H1 (cell line): ENCODE measurements around the gene EFCAB8. TPM values are rescaled to one million over a fixed set of nuclear protein-coding genes. Genes with fewer than 3 reads are reported as not detected.

Experiments
- GABPA ChIP-seq: IDR thresholded peaks from 2 replicates; pipeline ENCODE4 v1.6.1; 2011; ENCODE audit warnings: mild to moderate bottlenecking, low read length, moderate library complexity, borderline replicate concordance; ENCODE audit not compliant: insufficient read depth
- GTF2F1 ChIP-seq: IDR thresholded peaks from 2 replicates; pipeline ENCODE4 v1.6.1; 2012; ENCODE audit warnings: low read depth, low read length, improper control_type of control experiment, borderline replicate concordance
- NANOG ChIP-seq: IDR thresholded peaks from 2 replicates; pipeline ENCODE4 v1.6.1; 2011; ENCODE audit warnings: low read length, low read depth, mild to moderate bottlenecking, inconsistent platforms; ENCODE audit not compliant: insufficient read depth, poor library complexity, severe bottlenecking
- polyA plus RNA-seq, 7 experiments: library from polyadenylated mRNA; depleted of rRNA in 3 of 7; stranded (reverse) in 5 of 7; unstranded in 2 of 7; fragments of >200 nt in 5 of 7; fragments of 200-250 nt in 2 of 7; gene quantifications; 1 replicate in 5 of 7; 2 replicates in 1 of 7; 4 replicates in 1 of 7; pipeline versions ENCODE4 v1.2.1 to v1.2.3, GENCODE V29; 2011 to 2013; ENCODE audit warnings: missing spikeins in 2 of 7, mixed read lengths in 2 of 7
- total RNA-seq: library from RNA; stranded (reverse); fragmentation: NEBNext Ultra II Directional; extraction: Animal tissue kit (Norgen Biotek cat#: 25700); gene quantifications from 2 replicates; pipeline ENCODE4 v1.2.1, GENCODE V29; 2021

Gene EFCAB8
- total and polyA plus RNA-seq, 2 of the 8 experiments (the other 6 are each of a cell fraction or from before 2014, with no cell fraction given): 0.06 to 0.20 TPM

- no peak for TF ChIP-seq GABPA
- TF ChIP-seq NANOG: no peak
- no peak for TF ChIP-seq GTF2F1
Measured at GRCh38 chr20:32830437-32830836, 28.3 kb upstream of the EFCAB8 start (continued).
